Measurements from ENCODE around the gene GTF2B. TPM values are rescaled to one million over a fixed set of nuclear protein-coding genes. Genes with fewer than 3 reads are reported as not detected.

GTF2B gene
- total and polyA plus RNA-seq, 2 experiments from 2014 or later, result 19.8 to 19.9 TPM

- TF ChIP-seq CTCF (conservative IDR thresholded peaks at IDR 0.05; ENCODE audit: low read depth in 2 of 2) (no peak), EZH2phosphoT487 (IDR thresholded peaks at IDR 0.05; ENCODE audit: unreplicated experiment) (no peak)
Measured at GRCh38 chr1:88890131-88890530, 1.2 kb downstream of the GTF2B start (continued).

GRCh38 chr1:88888750-88889149 lies 2.6 kb downstream of the GTF2B start:
- Histone ChIP-seq H3K79me2 (replicated peaks; ENCODE audit: insufficient read depth) (peaks cover 25% of the 10 kb centered on the region), H3K9me2 (ENCODE audit: insufficient read depth) (no peaks in the 10 kb centered on the region)
- no peak for ATAC-seq
- TF ChIP-seq REST (IDR thresholded peaks at IDR 0.05; ENCODE audit: unreplicated experiment), result no peak
- TF ChIP-seq ZNF462 (CRISPR knock-in tag; IDR thresholded peaks at IDR 0.05), result no peak
- no peak for TF ChIP-seq JUNB (IDR thresholded peaks at IDR 0.05; ENCODE audit: unreplicated experiment)
- TF ChIP-seq CREB1 (CRISPR knock-in tag; IDR thresholded peaks at IDR 0.05; ENCODE audit: low read depth), result no peak
- TF ChIP-seq NANOG (IDR thresholded peaks at IDR 0.05; ENCODE audit: borderline replicate concordance), result no peak
- TF ChIP-seq POLR2AphosphoS5 (IDR thresholded peaks at IDR 0.05; ENCODE audit: low read depth), result no peak
- TF ChIP-seq ZNF114 (CRISPR knock-in tag; IDR thresholded peaks at IDR 0.05), result no peak
- TF ChIP-seq ZNF331 (CRISPR knock-in tag; IDR thresholded peaks at IDR 0.05; ENCODE audit: low read depth), result no peak
- TF ChIP-seq CTCF (conservative IDR thresholded peaks at IDR 0.05; ENCODE audit: low read depth in 2 of 2), result no peak
- no peak for TF ChIP-seq EZH2phosphoT487 (IDR thresholded peaks at IDR 0.05; ENCODE audit: unreplicated experiment)
- no peak for TF ChIP-seq STAT1 (IDR thresholded peaks at IDR 0.05; ENCODE audit: unreplicated experiment)

More at GRCh38 chr1:88888750-88889149, 2.6 kb downstream of the GTF2B start:
- H3K4me3 ChIP-seq, result no peak overlapping the region
- Mint-ChIP-seq H3K27me3 (ENCODE audit: insufficient read depth, low read depth, poor library complexity) (peaks cover 5% of the 10 kb centered on the region), H3K4me3 (no peak overlapping the region), H3K36me3 (ENCODE audit: low read depth) (peaks cover 3% of the 10 kb centered on the region; the same call in 1 of the 3 replicates), H3K27ac (no peak overlapping the region), H3K9me3 (peaks cover 2% of the 10 kb centered on the region; the same call in 1 of the 3 replicates), H3K4me1 (peaks cover 13% of the 10 kb centered on the region)
- no peaks in the 10 kb centered on the region for H3F3A ChIP-seq (replicated peaks; ENCODE audit: low read depth)
- peaks cover 8% of the 10 kb centered on the region; the same call in 1 of the 2 replicates for H3K36me3 ChIP-seq (ENCODE audit: insufficient read depth)
- no peak overlapping the region for H3K4me2 ChIP-seq
- no peak for DNase-seq (ENCODE audit: low spot score)
- H2AFZ ChIP-seq, result no peak overlapping the region
- peaks cover 7% of the 10 kb centered on the region; the same call in 1 of the 2 replicates for H3K4me1 ChIP-seq (ENCODE audit: insufficient read depth)
- no peaks in the 10 kb centered on the region; the same call in 1 of the 2 replicates for H4K20me1 ChIP-seq (replicated peaks; ENCODE audit: insufficient read depth)
- H3K27me3 ChIP-seq (ENCODE audit: insufficient read depth), result no peaks in the 10 kb centered on the region
- no peak overlapping the region for H3K27ac ChIP-seq (ENCODE audit: low read depth)
